Measurements from ENCODE around the gene HYKK.

- TF ChIP-seq CTCF (IDR thresholded peaks at IDR 0.05) (no peak), TP53 (CRISPR knock-in tag; IDR thresholded peaks at IDR 0.05) (no peak), AFF4 (CRISPR knock-in tag; IDR thresholded peaks at IDR 0.05; ENCODE audit: borderline replicate concordance) (no peak), FOXP1 (CRISPR knock-in tag; IDR thresholded peaks at IDR 0.05; ENCODE audit: borderline replicate concordance) (no peak)
Observed at GRCh38 chr15:78571382-78571781, 64.0 kb downstream of the HYKK start.

Data from WTC11 (cell line).